Activated CD4-positive, alpha-beta T cell treated with anti-CD3 and anti-CD28 coated beads, Interleukin-10, Interleukin-2, amounts not matched to agents 100 ng/mL and 50 ng/mL, durations not matched to agents 16 hours and 8 hours (primary cell): ENCODE measurements around the gene TOP2B.

Source experiments
- DNase-seq: peaks from one replicate; pipeline ENCODE4 v3.0.0-alpha.2; 2020

Gene TOP2B

DNA sequence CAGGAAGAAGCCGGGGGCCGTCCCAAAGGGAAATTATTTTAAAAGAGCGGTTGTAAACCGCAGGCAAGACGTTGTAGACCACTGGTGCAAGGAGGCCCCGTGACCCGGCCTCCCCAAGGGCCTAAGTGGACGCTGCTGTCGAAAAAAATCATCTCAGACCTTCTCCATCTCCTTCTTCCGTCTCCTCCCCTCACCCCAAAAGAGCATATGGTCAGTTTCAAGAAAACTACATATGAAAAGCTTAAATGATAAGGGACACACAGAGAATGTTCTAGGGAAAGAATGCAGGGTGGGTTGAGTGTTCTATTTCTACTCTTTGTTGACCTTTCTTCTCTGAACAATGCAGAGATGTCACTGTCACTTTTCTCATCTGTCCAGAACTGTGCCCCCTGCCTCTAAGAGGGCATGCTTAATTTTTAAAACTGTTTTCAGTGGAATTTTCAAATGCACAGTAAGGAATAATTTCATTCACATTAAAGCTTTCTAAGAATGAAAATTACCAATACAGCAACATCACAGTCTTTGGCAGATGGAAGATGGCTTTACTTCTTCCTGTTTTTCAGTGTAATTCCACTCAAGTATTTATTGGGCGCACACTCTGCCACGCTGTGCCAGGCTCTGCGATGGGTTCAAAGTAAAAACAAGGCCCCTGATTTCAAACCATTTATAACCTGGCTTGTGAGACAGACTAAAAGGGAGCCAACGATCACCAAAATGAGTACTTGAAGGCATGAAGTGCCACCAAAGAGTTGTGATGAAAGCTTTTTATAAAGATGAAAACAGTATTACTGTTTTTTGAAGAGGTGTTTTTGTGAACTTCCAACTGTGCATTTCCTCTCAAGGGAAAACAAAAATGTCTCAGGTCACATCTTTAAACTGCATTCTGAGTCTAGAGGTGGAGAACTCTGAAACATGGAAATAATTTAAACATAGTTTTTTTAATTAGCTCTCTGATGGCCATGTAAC lies 891 bp upstream of the TOP2B start:
- peak; percentile 53 for DNase-seq

DNA sequence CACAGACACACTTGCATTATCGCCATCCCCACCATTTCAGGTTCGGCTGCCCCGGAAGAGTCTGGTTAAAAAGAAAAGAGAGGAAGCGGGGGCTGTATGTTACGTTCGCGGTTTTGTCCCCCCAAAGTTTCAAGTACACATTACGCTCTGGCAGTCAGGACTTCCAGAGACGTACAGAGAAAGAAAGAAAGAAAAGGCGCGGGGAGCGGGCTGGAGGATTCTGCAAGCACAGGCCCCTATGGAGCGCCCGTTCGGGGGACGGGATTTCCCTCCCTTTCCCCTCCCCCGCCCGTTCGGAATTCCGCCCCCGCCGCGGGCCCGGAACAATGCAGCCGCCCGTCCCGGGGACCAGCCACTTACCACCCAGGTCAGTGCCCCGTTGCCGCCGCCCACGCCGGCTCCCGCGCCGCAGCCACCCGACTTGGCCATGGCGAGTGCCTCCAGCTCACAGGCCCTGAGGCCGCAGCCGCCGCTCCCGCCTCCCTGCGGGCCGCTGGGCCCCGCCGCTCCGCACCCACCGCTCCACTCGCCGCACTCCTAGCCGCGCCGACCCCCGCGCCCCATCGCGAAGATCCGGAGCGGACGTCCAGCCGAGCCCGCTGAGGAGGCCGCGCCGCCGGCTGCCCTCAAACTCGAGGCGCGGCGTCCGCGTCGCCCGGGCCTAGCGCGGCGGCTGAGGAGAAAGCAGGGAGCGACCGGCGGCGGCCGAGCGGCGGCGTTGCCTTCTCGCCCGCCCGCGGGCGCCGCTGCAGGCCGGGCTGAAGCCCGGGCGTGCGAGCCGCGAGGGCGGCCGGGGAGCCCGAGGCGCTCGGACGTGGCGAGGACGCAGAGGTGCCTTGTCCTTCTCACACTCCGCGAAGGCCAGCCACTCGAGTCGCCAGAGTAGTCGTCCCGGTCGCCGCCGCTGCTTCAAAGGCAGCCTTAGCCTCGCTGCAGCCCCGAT lies 567 bp downstream of the TOP2B start:
- DNase-seq: peak; percentile 56

DNA sequence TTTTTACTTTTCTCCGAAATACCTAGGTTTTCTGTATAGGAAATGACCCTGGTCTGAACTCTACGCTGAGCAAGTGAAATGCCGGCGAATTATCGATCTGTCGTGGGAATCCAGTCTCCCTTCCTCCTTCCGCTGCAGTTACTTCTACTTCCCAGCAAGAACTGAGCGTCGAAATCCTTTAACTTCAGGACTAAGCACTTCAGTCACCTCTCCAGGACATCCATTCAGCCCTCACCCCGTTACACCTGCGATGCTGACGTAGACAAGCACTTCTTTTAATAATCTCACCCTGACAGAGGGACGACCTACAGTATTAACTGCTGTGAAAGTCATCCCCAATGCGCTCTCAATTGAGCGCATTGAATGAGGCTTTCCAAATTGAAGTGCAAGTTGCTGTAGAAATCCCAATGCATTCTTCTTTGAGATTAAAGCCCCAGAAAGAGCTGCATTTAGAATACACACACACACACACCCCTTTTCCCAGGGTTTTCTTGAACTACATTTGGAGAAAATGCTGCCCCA lies 1.3 kb downstream of the TOP2B start:
- peak; percentile 38 for DNase-seq

DNA sequence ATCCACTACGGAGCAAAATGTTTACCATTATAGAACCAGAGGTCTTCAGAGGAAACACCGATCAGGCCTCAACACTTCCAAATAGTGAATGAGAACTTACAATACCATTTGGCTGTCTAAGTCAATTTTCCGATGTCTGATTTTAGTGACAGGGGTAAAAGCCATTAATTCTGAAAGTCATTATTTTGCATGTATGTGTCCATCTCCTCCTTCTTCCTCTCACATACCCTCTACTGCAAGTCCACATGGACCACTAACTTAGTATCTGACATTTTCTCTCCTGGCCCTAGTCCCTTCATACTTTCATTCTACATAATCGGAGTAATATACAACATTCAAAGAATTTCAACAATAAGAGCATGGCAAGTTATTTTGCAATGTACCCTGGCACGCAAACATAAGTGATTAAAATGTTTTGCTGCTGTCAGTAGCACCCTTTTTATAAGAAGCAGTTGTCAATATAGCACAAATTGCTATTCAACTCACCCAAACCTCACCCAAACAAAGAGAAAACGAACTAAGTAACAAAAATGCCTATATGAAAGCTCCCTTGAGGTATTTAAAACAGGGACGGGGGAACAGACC lies 1.9 kb downstream of the TOP2B start:
- peak; percentile 10 for DNase-seq

DNA sequence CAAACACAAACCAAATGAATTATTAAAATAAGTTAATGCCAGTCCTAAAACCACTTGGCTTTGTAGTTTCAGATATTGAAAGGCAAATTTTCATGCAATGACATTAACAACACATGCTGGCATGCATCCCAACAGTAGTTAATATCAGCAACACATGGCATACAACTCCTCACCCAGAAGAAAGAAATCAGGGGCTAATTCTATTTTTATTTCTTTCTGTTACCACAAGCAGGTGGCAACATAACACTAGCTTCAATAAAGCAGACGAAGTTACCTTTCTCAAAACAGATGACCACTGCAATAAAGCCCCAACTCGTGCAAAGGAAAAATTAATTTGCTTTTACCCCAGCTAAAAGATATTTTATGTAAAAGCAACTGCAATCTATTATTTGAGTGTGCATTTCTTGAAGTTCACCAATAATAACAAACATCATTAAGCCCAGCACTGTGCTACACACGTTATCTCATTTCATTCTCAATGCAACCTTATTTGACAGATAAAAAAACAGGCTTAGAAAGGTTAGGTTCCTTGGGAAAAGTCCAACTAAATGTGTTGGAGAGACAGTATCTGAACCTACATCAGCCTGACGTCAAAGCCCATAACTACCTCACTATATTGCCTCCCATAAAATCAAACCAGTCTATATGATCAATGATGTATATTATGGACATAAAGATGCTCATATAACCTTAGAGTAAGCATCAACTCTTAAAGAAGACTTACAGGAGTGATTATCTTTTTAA lies 2.8 kb downstream of the TOP2B start:
- DNase-seq: no peak

DNA sequence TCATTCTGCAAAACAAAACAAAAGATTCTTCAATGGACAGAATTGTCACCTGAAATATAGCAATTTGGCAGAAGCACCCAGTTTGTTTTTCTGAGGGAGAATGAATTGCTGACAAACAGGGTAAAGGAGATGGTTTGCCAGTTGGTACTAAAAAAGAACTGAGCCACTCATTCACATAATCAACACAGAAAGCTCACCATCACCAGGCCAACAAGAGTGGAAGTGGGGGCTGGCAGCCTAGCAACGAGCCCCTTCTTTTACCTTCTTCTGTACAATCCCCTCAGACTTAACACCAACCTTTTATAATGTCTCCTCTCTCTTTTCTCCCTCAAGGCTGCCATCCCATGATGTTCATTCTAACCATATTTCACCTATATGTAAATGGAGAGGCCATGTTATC lies 5.9 kb downstream of the TOP2B start:
- no peak for DNase-seq

DNA sequence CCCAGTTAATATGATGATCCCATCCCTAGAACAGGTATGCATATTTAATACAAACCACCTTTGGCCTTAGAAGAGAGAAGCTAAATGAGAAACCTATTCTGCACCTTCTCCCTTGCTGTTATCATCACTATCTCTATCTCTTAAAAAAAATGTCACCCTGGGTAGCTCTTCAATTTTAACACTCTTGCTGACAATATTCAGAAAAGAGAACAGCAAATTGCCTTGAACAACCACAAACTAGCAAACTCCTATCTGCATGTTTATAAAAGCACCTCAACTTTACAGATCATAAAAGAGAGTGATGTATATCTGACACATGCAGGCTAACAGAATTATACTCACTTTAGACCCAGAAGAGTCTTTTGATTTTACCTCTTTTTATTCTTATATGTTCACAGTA lies 7.4 kb downstream of the TOP2B start:
- no peak for DNase-seq

DNA sequence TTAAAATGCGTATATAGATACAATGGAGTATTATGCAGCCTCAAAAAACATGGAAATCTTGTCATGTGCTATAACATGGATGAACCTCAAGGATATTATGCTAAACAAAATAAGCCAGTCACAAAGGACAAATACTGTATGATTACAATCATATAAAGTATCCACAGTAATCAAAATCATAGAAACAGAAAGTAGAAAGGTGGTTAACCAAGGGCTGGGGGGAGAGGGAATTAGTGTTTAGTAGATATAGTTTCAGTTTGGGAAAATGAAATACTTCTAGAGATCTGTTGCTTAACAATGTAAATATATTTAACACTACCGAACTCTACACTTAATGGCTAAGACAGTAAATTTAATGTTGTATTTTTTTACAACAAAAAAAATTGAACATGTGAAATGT lies 9.0 kb downstream of the TOP2B start:
- no peak for DNase-seq

DNA sequence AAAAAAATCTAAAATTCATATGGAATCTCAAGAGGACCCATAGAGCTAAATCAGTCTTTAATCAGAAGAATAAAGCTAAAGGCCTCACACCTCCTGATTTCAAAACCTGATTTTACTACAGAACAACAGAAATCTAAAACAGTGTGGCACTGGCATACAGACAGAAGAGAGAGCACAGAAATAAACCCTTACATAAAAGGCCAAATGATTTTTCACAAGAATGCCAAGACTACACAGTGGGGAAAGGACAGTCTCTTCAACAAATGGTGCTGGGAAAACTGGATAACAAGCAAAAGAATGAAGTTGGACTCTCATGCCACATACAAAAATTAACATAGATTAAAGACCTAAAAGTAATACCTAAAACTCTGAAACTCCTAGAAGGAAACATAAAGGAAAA lies 10.1 kb downstream of the TOP2B start:
- no peak for DNase-seq

DNA sequence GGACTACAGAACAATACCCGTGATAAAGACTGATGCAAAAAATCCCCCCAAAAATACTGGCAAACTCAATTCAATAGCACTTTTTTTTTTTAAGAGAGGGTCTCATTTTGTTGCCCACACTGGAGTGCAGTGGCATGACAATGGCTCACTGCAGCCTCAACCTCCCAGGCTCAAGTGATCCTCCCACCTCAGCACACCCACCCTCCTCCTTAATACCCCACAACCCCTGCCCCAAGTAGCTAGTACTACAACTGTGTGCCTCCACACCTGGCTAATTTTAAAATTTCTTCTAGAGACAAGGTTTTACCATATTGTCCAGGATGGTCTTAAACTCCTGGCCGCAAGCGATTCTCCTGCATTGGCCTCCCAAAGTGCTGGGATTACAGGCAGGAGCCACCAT lies 11.4 kb downstream of the TOP2B start:
- DNase-seq: no peak

DNA sequence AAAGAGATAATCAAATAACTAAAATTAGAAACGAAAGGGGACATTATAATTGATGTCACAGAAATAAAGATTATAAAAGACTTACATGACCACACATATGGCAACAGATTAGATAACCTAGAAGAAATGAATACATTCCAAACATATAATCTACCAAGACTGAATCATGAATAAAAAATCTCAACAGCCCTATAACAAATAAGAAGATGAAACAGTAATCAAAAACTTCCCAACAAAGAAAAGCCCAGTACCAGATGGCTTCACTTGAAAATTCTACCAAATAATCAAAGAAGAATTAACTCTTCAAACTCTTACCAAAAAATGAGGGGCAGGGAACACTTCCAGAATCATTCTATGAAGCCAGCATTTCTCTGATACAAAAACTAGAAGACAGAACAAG lies 11.8 kb downstream of the TOP2B start:
- no peak for DNase-seq

DNA sequence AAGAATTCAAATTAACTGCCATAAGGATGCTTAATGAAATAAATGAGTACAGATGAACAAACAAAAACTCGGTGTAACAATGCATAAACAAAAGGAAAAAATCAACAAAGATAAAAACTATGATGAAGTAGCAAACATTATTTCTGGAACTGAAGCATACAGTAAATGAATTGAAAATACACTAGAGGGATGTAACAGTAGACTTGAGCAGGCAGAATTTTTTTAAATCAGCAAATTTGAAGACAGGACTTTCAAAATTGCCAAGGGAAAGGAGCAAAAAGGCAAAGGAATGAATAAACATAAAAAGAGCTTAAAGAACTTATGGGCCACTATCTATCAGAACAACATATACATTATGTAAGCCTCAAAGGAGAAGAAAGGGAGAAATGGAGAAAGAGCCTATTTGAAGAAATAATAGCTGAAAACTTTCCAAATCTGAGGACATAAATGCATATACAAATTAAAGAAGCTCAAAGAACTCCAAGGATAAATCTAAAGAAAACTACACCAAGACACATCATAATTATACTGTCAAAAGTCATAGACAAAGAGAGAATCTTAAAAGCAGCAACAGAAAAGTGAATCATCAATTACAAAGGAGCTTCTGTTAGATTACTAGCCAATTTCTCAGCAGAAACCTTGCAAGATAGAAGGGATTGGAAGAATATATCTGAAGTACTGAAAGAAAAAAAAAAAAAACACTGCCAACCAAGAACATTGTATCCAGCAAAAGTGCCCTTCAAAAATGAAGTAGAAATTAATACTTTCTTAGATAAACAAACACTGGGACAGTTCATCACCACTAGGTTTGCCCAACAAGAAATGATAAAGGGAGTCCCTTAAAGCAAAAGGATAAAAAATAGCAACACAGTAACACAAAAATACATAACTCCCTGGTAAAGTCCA lies 15.5 kb downstream of the TOP2B start:
- no peak for DNase-seq

DNA sequence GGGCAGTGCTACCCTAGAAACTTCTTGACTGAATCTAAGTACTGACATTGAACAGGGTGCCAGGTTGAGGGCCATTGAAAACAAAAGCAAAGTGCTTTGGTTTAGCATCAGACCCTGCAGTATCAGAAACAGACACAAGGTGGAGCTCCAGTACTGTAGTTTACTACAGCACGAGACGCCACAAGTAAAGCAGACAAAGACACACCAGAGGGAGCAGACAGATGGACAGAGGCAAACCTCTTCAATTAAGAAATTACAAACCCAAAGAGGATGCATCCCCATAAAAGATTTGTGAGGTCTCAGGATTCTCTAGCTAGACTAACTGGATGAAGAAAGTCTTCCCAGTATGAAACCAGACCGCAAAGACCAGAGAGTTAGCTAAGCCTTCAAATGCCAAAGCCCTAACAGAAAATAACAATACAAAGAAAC lies 16.6 kb downstream of the TOP2B start:
- peak; percentile 85 for DNase-seq

DNA sequence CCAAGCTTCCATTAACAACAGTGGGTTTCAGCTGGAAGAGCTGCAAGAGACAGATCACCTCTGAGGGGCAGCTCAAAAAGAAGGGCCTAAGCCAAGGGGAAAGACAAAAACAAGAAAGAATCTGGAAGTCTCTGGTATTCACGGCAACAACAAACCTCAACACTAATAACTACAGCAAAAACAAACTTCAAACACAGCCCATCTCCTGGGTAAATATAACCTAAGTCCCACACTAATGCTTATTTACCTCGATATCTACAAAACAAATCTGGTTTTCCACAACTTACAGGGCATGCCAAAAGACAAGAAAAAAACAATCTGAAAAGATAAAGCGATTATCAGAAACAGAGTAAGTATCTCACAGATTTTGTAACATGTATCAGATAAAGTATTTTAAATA lies 29.7 kb downstream of the TOP2B start:
- DNase-seq: no peak

DNA sequence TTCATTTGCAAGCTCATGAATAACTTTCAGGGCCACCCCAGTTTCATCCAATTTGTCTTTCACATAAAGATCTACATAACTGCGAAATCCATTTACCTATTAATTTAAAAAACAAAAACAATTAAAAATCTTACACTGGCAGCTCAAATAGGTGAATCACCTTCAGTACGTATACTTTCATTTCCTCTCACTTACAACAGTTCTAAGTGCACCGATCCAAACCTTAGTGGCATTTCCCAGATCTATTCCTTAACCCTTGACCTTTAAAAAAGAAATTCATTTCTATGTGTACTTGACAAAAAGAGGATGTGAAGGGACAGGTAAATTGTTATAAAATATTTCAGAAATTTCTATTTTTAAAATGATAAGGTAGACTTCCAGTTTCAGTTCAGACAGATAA lies 30.8 kb downstream of the TOP2B start:
- no peak for DNase-seq

DNA sequence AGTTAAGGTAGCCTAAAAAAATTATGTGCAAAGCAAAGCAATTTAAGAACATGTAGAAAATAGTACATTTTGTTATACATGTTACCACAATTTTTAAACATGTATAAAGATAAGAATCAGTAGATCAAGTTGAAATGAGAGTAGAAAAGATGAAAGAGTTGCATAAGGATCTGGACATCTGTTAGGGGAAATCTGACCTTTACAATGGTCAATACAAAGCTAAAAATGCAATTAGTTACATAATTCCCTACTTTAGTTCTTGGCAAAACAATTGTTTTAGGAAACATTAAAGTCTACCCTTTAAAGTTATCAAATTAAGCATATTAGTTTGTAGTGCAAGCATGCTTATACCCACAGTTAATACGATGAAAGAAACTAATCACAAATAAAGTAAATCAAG lies 32.7 kb downstream of the TOP2B start:
- no peak for DNase-seq

DNA sequence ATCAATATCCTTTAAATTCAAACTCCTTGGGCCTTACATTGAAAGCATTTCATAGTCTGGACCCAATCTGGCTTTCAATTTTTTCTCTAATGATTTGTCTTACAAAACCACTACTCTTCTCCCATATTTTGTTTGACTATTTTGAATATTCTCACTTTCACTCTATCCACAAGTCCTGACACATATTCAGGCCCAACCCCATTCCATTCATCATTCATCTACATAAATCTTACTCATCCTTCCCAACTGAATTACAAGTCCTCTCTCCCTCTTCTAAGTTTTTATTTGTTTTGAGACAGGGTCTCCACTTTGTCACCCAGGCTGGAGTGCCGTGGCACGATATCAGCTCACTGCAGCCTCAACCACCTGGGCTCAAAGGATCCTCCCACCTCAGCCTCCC lies 43.6 kb downstream of the TOP2B start:
- no peak for DNase-seq

DNA sequence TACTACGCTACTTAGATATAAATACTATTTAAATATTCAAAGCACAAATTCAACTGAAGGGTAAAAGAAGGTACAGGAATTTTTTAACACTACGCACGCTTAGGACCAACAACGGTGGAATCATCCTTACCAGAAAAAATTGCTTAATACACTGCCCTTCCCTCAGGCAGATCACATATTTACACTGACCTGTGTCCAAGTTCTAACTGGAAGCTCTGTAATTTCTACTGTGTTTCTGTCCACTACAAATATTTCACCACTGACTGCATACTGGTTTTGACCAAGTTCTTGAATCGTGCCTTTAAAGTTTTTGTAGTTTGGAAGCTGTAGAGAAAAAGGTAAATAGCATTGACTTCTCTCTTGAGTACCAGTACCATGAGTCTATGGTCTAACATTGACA lies 44.2 kb downstream of the TOP2B start:
- no peak for DNase-seq

DNA sequence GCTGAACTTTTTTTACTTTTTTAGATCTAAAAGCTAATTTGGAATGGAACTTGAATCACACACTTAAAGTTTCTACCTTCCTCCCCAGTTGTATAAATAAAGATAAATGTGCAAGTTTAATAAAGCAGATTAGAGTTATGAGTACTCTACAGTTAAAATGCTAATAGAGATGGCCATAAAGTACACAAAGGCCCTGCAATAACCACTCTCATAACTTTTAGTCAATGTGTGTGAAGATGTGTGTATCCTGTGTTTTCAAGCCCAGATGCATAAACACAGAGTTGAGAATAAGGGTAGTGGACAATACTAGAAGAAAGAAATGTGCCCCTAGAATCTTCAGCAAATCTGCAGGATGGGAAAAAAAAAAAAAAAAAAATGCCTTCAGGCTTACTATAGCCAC lies 45.3 kb downstream of the TOP2B start:
- DNase-seq: no peak

DNA sequence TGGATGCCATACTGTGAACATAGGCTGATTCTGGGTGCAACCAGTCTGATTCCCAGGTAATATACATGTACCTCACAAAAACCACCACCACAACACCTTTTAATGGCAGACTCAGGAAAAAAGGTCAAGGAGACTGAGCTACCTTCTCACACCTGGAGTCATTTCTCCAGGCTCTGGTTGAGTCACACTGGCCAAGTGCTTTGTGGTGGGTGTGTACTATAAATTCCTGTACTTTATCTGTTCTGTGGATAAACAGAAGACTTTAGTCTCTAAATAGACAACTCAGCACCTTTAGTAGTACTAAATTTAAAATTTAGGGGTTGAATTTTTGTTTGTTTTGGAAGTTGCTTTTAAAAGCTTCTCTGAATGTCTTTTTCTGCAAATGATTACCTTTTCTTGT lies 46.7 kb downstream of the TOP2B start:
- DNase-seq: peak; percentile 17

DNA sequence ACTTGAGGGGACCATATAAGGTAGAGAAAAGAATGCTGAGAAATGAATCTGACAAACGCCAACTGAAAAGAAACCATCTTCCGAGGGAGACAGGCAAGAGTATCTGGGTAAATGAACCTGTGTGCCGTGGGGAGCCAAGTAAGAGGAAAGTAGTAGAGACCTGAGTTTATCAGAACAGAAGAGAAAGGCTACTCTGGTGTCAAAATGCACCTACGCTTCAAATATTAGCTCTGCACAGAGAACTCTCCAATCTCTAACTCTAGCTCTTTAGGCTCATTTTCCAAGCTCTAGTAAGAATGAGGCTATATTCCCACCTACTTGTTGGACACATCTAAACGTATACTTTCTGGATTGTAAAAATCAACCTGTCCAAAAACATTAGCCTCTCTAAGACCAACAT lies 53.5 kb downstream of the TOP2B start:
- no peak for DNase-seq
